Mesendoderm (in vitro differentiated cells): ENCODE data around the gene OSBPL10.
A peak's percentile ranks its signal among the peaks of the same experiment; 100 is the strongest.

Experiments
- DNase-seq: peaks from one replicate; pipeline ENCODE4 v3.0.0; 2013
- H2AK5ac ChIP-seq: 2 replicates; pipeline ENCODE4 v1.6.1; 2013; ENCODE audit warnings: low read length, inconsistent platforms
- H2BK120ac ChIP-seq: 2 replicates; pipeline ENCODE4 v1.6.1; 2013; ENCODE audit warnings: low read depth, mild to moderate bottlenecking, low read length, moderate library complexity, mixed read lengths
- H2BK15ac ChIP-seq: replicated peaks from 2 replicates; pipeline ENCODE4 v1.6.1; 2013; ENCODE audit warnings: low read depth, mild to moderate bottlenecking, moderate library complexity
- H2BK5ac ChIP-seq: 2 replicates; pipeline ENCODE4 v1.6.1; 2013; ENCODE audit warnings: low read length, inconsistent platforms
- H3K18ac ChIP-seq: 2 replicates; pipeline ENCODE4 v1.6.1; 2013; ENCODE audit warnings: mild to moderate bottlenecking, low read length, mixed read lengths
- H3K23ac ChIP-seq: one replicate; pipeline ENCODE4 v1.6.1; 2013; ENCODE audit warnings: low read length
- H3K27ac ChIP-seq: 2 replicates; pipeline ENCODE4 v1.5.1; 2013; ENCODE audit warnings: low read depth, mild to moderate bottlenecking, inconsistent platforms, low read length, moderate library complexity
- H3K27me3 ChIP-seq: 2 replicates; pipeline ENCODE4 v1.6.1; 2013; ENCODE audit warnings: low read length, control low read depth, mild to moderate bottlenecking, inconsistent platforms; ENCODE audit not compliant: insufficient read depth, poor library complexity
- H3K36me3 ChIP-seq: 2 replicates; pipeline ENCODE4 v1.6.1; 2013; ENCODE audit warnings: low read length, inconsistent platforms; ENCODE audit not compliant: control insufficient read depth, insufficient read depth
- H3K4ac ChIP-seq: one replicate; pipeline ENCODE4 v1.6.1; 2013; ENCODE audit warnings: low read depth, mild to moderate bottlenecking, low read length, moderate library complexity
- H3K4me1 ChIP-seq: 2 replicates; pipeline ENCODE4 v1.6.1; 2013; ENCODE audit warnings: low read depth, low read length, inconsistent platforms; ENCODE audit not compliant: control insufficient read depth
- H3K4me2 ChIP-seq: 2 replicates; pipeline ENCODE4 v1.6.1; 2013; ENCODE audit warnings: low read length
- H3K4me3 ChIP-seq: 2 replicates; pipeline ENCODE4 v1.5.1; 2013; ENCODE audit warnings: mild to moderate bottlenecking, low read length
- H3K56ac ChIP-seq: one replicate; pipeline ENCODE4 v1.6.1; 2013; ENCODE audit warnings: low read length
- H3K79me1 ChIP-seq: 2 replicates; pipeline ENCODE4 v1.6.1; 2013; ENCODE audit warnings: low read length, inconsistent platforms
- H3K79me2 ChIP-seq: 2 replicates; pipeline ENCODE4 v1.6.1; 2013; ENCODE audit warnings: mild to moderate bottlenecking, low read length; ENCODE audit not compliant: control insufficient read depth, insufficient read depth
- H3K9ac ChIP-seq: 2 replicates; pipeline ENCODE4 v1.6.1; 2013; ENCODE audit warnings: low read length, inconsistent platforms
- H4K5ac ChIP-seq: one replicate; pipeline ENCODE4 v1.6.1; 2013; ENCODE audit warnings: low read length
- H4K8ac ChIP-seq: one replicate; pipeline ENCODE4 v1.6.1; 2013; ENCODE audit warnings: low read depth, mild to moderate bottlenecking, control low read depth, low read length, moderate library complexity
- WGBS: extraction: QIAGEN DNeasy Blood & Tissue Kit; methylation state at CpG from one replicate; pipeline ENCODE4 v1.1.7; 2013; ENCODE audit warnings: low lambda C conversion rate, missing lambda C conversion rate; ENCODE audit not compliant: insufficient coverage; ENCODE audit errors: extremely low coverage; 5-methylcytosine and 5-hydroxymethylcytosine counted together

The OSBPL10 gene

DNA sequence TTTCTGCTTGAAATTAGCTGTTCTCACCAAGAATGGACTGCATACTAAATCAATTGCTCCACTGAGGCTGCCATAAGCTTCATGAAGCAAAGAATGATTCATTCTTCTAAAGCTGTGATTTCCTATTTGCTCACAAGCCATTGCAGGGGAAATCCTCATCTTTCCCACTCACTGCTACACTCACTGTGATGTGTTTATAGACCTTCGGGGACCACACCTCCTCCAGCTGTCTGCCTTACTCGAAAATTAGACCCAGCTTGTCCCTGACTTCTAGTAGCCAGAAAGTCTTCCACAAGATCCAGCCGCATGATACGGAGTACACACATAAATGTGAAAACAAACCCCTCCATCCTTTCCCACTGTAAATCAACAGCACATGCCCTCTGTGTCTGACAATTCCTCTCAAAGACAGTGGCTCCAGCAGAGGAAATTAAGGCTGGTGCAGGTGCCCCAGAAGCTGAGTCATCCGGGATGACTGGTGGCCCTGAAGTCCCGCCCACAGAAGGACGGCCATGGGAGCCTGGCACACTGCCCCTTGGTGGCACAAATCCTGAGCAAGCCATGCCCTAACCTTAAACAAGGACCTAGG, 276.4 kb downstream of the OSBPL10 start:
- H3K27me3 ChIP-seq = no peaks in the 10 kb centered on the region
- H3K4ac ChIP-seq = no peak overlapping the region
- no peak overlapping the region for H4K8ac ChIP-seq
- H3K27ac ChIP-seq = no peak overlapping the region
- DNase-seq = no peak
- H3K4me3 ChIP-seq = no peak overlapping the region
- H3K79me2 ChIP-seq = no peaks in the 10 kb centered on the region
- H2BK120ac ChIP-seq = no peak overlapping the region
- no peak overlapping the region for H3K56ac ChIP-seq
- no peak overlapping the region for H2BK5ac ChIP-seq
- H3K79me1 ChIP-seq = no peaks in the 10 kb centered on the region
- H2AK5ac ChIP-seq = no peak overlapping the region
- WGBS = no CpG with 5 or more reads among the region's 7 CpGs
- no peak overlapping the region for H4K5ac ChIP-seq
- H2BK15ac ChIP-seq = no peak overlapping the region
- no peak overlapping the region for H3K23ac ChIP-seq
- no peak overlapping the region for H3K18ac ChIP-seq
- H3K9ac ChIP-seq = no peak overlapping the region
- H3K4me1 ChIP-seq = no peaks in the 10 kb centered on the region
- H3K36me3 ChIP-seq = no peaks in the 10 kb centered on the region
- no peak overlapping the region for H3K4me2 ChIP-seq

DNA sequence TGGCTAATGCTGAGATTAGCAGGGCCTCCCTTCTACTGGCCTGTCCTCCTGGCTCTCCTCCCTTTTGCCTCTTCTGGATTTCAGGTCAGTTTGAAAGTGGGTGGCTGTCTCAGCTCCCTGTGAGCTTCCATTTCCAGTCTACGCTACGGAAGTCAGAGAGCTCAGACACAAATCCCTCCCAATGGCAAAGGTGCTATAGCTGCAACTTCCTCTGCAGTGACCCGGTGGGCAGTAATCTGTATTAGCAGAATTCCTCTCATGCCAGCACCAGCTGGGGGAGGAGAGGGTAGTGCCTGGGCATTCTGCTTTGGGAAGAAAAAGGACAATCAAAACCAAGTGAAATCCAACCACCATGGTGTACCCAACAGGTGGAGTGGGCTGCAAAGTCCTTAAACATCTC, 276.9 kb downstream of the OSBPL10 start:
- Histone ChIP-seq H3K4me1 (no peaks in the 10 kb centered on the region), H3K4me2 (no peak overlapping the region), H3K4me3 (no peak overlapping the region), H2BK120ac (no peak overlapping the region), H4K8ac (no peak overlapping the region), H2BK15ac (no peak overlapping the region), H2BK5ac (no peak overlapping the region), H3K36me3 (no peaks in the 10 kb centered on the region), H3K27me3 (no peaks in the 10 kb centered on the region), H2AK5ac (no peak overlapping the region), H3K4ac (no peak overlapping the region), H3K79me1 (no peaks in the 10 kb centered on the region), H3K56ac (no peak overlapping the region), H3K79me2 (no peaks in the 10 kb centered on the region), H3K9ac (no peak overlapping the region), H3K23ac (no peak overlapping the region), H3K18ac (no peak overlapping the region), H3K27ac (no peak overlapping the region), H4K5ac (no peak overlapping the region)
- no peak for DNase-seq
- no CpG with 5 or more reads among the region's 3 CpGs for WGBS

DNA sequence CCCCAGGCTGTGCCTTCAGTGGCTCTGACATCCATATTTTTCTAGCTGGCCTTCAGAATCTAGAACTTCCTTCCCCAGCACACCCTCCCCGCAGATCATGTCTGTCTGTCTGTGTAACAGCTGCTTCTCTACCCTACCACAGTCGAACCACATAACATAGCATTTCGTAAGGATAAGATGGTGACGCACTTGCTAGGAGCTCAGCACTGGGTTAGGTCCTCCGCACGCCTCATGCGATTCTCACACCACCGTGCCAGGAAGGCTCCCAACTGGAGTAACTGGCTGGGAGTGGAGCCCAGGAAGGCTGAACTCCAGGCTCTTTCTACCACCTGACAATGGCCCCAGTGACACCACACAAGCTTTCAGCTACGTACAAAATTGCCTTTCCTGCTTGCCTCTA, 279.8 kb downstream of the OSBPL10 start:
- H2BK15ac ChIP-seq = no peak overlapping the region
- no peak overlapping the region for H4K8ac ChIP-seq
- DNase-seq = no peak
- H2BK120ac ChIP-seq = no peak overlapping the region
- no peak overlapping the region for H3K56ac ChIP-seq
- no peak overlapping the region for H3K4me2 ChIP-seq
- no peak overlapping the region for H3K4me3 ChIP-seq
- H3K23ac ChIP-seq = no peak overlapping the region
- peaks cover 2% of the 10 kb centered on the region for H3K4me1 ChIP-seq
- no peak overlapping the region for H3K18ac ChIP-seq
- no CpG with 5 or more reads among the region's 9 CpGs for WGBS
- H3K9ac ChIP-seq = no peak overlapping the region
- H3K79me2 ChIP-seq = no peaks in the 10 kb centered on the region
- no peak overlapping the region for H4K5ac ChIP-seq
- no peak overlapping the region for H3K27ac ChIP-seq
- H3K27me3 ChIP-seq = no peaks in the 10 kb centered on the region
- no peak overlapping the region for H2AK5ac ChIP-seq
- H3K4ac ChIP-seq = no peak overlapping the region
- no peak overlapping the region for H2BK5ac ChIP-seq
- no peaks in the 10 kb centered on the region for H3K79me1 ChIP-seq
- H3K36me3 ChIP-seq = no peaks in the 10 kb centered on the region

DNA sequence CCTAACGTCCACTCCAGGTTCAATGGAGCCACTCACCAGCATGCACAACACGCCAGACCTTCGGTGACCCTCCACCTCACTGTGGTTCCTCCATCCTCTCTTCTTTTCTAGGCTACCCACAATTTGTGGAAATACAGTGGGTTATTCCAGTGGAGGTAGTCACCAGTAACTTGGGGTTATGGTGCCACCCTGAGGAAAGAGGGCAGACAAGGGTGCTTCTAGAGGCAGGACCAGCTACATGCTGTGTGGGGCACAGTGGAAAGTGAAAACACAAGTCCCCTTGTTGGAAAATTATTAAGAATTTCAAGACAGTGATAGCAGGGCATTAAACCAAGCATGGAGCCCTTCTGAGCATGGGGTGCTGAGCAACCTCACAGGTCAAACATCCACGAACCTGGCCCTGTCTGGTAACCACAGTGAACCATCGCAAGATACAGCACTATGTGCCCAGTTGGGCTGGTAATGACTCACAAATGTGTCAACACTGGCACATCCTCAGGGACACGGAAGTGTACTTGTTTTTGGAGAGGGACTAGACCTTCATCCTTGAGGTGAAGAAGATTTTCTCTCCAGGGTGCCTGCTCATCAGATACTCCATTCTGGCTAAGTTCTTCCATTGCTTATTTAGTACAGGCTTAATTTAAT, 281.6 kb downstream of the OSBPL10 start:
- H3K23ac ChIP-seq = no peak overlapping the region
- H2BK120ac ChIP-seq = no peak overlapping the region
- no peak overlapping the region for H3K4me2 ChIP-seq
- no peaks in the 10 kb centered on the region for H3K36me3 ChIP-seq
- H3K79me1 ChIP-seq = no peaks in the 10 kb centered on the region
- H3K4me3 ChIP-seq = no peak overlapping the region
- no peak overlapping the region for H3K27ac ChIP-seq
- H4K5ac ChIP-seq = no peak overlapping the region
- no peak overlapping the region for H2BK5ac ChIP-seq
- H3K56ac ChIP-seq = no peak overlapping the region
- H3K18ac ChIP-seq = no peak overlapping the region
- peaks cover 9% of the 10 kb centered on the region for H3K4me1 ChIP-seq
- H2AK5ac ChIP-seq = no peak overlapping the region
- no peak for DNase-seq
- H3K4ac ChIP-seq = no peak overlapping the region
- H2BK15ac ChIP-seq = no peak overlapping the region
- no peak overlapping the region for H3K9ac ChIP-seq
- no peaks in the 10 kb centered on the region for H3K27me3 ChIP-seq
- H4K8ac ChIP-seq = no peak overlapping the region
- no CpG with 5 or more reads among the region's 6 CpGs for WGBS
- H3K79me2 ChIP-seq = no peaks in the 10 kb centered on the region

DNA sequence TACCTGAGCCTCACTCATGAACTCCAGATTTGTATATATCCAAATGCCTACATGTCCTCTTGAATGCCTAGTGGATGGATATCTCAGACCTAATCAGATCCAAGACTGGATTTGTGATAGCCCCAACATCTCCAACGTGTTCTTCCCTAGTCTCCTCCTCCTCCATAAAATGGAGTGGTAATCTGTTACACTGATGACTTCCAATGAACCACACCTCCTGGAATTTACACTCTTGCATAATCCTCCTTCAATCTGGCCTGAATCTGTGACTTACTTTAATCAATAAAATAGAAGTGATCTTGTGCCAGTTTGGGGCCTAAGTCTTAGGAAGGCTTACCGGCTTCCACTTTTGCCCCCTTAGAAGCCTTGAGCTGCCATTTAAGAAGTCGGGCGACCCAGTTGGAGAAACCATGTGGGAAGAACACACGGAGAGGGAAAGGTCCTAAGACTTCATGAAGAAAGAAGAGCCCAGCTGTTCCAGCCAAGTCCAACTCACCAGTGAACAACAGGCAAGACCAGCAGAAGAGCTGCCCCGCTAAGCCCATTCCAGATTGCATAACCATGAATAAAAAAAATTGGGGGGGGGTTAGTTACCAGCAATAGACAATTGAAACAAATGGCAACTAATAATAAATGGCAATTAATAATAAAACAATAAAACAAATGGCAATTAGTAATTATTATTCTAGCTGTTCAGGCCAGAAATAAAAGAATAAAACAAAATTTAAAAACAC, 284.1 kb downstream of the OSBPL10 start:
- Histone ChIP-seq H3K79me2 (no peaks in the 10 kb centered on the region), H3K9ac (no peak overlapping the region), H3K18ac (no peak overlapping the region), H4K5ac (no peak overlapping the region), H3K4me3 (no peak overlapping the region), H3K23ac (no peak overlapping the region), H3K4me1 (peaks cover 9% of the 10 kb centered on the region), H3K56ac (no peak overlapping the region), H4K8ac (no peak overlapping the region), H3K27me3 (no peaks in the 10 kb centered on the region), H3K4ac (no peak overlapping the region), H3K27ac (no peak overlapping the region), H3K79me1 (no peaks in the 10 kb centered on the region), H3K36me3 (no peaks in the 10 kb centered on the region), H2BK120ac (no peak overlapping the region), H2BK5ac (no peak overlapping the region), H2AK5ac (no peak overlapping the region), H3K4me2 (no peak overlapping the region), H2BK15ac (no peak overlapping the region)
- no CpG with 5 or more reads among the region's 6 CpGs for WGBS
- no peak for DNase-seq

DNA sequence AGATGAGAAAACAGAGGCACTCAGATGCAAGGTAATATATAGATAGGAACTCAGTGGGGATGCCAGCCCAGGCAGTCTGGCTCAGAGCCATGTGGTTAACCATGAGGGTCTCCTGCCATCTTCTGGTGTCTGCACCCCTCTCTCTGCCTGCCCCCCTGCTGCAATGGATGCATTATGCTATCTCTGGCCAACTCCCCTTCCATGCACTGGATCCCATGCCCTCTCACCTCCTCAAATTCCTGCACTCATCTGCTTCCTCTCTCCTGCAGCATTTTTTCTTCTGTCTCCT, 285.1 kb downstream of the OSBPL10 start:
- peaks cover 9% of the 10 kb centered on the region for H3K4me1 ChIP-seq
- DNase-seq = peak; percentile 82

More for the DNA sequence above, 285.1 kb downstream of the OSBPL10 start:
- Histone ChIP-seq H3K18ac (no peak overlapping the region), H3K9ac (no peak overlapping the region), H2BK5ac (no peak overlapping the region), H4K8ac (no peak overlapping the region), H2BK15ac (no peak overlapping the region), H3K23ac (no peak overlapping the region), H3K27ac (no peak overlapping the region), H2AK5ac (no peak overlapping the region), H3K56ac (no peak overlapping the region), H4K5ac (no peak overlapping the region), H2BK120ac (no peak overlapping the region), H3K79me1 (no peaks in the 10 kb centered on the region), H3K36me3 (no peaks in the 10 kb centered on the region), H3K4me3 (no peak overlapping the region), H3K79me2 (no peaks in the 10 kb centered on the region), H3K27me3 (no peaks in the 10 kb centered on the region), H3K4ac (no peak overlapping the region), H3K4me2 (no peak overlapping the region)
